Sigmoid colon (tissue), 4 donors: Measurements from ENCODE around the gene FGFRL1.

Experiments used
- CTCF ChIP-seq, 4 experiments: fragments of 450-650 bp in 3 of 4; fragments of 200-600 bp in 1 of 4; IDR thresholded peaks; one replicate each; pipeline ENCODE4 v1.5.1; 2016 to 2019; ENCODE audit warnings: antibody characterized with exemption in 4 of 4, mild to moderate bottlenecking in 3 of 4, moderate library complexity in 2 of 4
- POLR2A ChIP-seq, 2 donors: fragments of 450-650 bp; IDR thresholded peaks; one replicate each; pipeline ENCODE4 v1.6.1; 2016; ENCODE audit warnings: antibody characterized with exemption in 2 of 2, mild to moderate bottlenecking in 2 of 2, moderate library complexity in 2 of 2
- POLR2AphosphoS5 ChIP-seq, 4 donors: sonication (generic); formaldehyde crosslinking; IDR thresholded peaks; one replicate each; pipeline ENCODE4 v1.6.1; 2017; ENCODE audit warnings: antibody characterized with exemption in 4 of 4

- TF ChIP-seq CTCF (IDR thresholded peaks at IDR 0.05) (no peak), POLR2AphosphoS5 (IDR thresholded peaks at IDR 0.05) (no peak), POLR2A (IDR thresholded peaks at IDR 0.05) (no peak)
Measured at GRCh38 chr4:1041147-1041935, 29.9 kb downstream of the FGFRL1 start.
